Activated T-helper 1 cell treated with anti-CD3 and anti-CD28 coated beads, Interleukin-12 subunit alpha, Interleukin-12 subunit beta, Interleukin-2, Interleukin-4 antibody, amounts not matched to agents 30 ng/mL and 10 ng/mL and 1 ng/mL, durations not matched to agents 14 hours and 24 hours and 36 hours (primary cell): ENCODE data around the gene THSD4. TPM values are rescaled to one million over a fixed set of nuclear protein-coding genes. Genes with fewer than 3 reads are reported as not detected.

Experiments
- DNase-seq: peaks from one replicate; pipeline ENCODE4 v3.0.0; 2021; ENCODE audit warnings: low spot score
- H3K27ac Mint-ChIP-seq: one replicate; pipeline ENCODE4 v1.8.0; 2021; ENCODE audit warnings: mild to moderate bottlenecking, mixed read lengths
- H3K27me3 Mint-ChIP-seq: one replicate; pipeline ENCODE4 v1.8.0; 2022; ENCODE audit warnings: mild to moderate bottlenecking, moderate library complexity, mixed read lengths; ENCODE audit not compliant: insufficient read depth
- H3K36me3 Mint-ChIP-seq: one replicate; pipeline ENCODE4 v1.8.0; 2021; ENCODE audit warnings: low read depth, mixed read lengths
- H3K4me1 Mint-ChIP-seq: one replicate; pipeline ENCODE4 v1.8.0; 2021; ENCODE audit warnings: low read depth, mixed read lengths
- H3K4me3 Mint-ChIP-seq: one replicate; pipeline ENCODE4 v1.8.0; 2021; ENCODE audit warnings: mild to moderate bottlenecking, moderate library complexity, mixed read lengths
- H3K9me3 Mint-ChIP-seq: one replicate; pipeline ENCODE4 v1.8.0; 2021; ENCODE audit warnings: mixed read lengths
- intact Hi-C: fragments of 100-400 bp; cut with micrococcal nuclease; formaldehyde crosslinking; loops from one replicate; pipeline ENCODE4 v1.15.1; 2024
- total RNA-seq: library from RNA; stranded (reverse); gene quantifications from 2 replicates; pipeline ENCODE4 v1.2.3, GENCODE V29; 2022

The THSD4 gene
- total RNA-seq, 1 donor from 2014 or later = not detected

- Mint-ChIP-seq H3K4me1 (peaks cover 6% of the 10 kb centered on the region), H3K9me3 (no peaks in the 10 kb centered on the region), H3K27me3 (peaks cover 2% of the 10 kb centered on the region)
These were observed 223.0 kb downstream of the THSD4 start for GRCh38 chr15:71338265-71338664.

GRCh38 chr15:71338827-71339542 is 223.7 kb downstream of the THSD4 start:
- no peak overlapping the region for H3K27ac Mint-ChIP-seq
- H3K27me3 Mint-ChIP-seq = peaks cover 2% of the 10 kb centered on the region
- no peak overlapping the region for H3K4me3 Mint-ChIP-seq
- H3K36me3 Mint-ChIP-seq = no peaks in the 10 kb centered on the region
- no peaks in the 10 kb centered on the region for H3K9me3 Mint-ChIP-seq
- intact Hi-C loops = no loop called here
- no peak for DNase-seq
- peaks cover 2% of the 10 kb centered on the region for H3K4me1 Mint-ChIP-seq

More at GRCh38 chr15:71338265-71338664, 223.0 kb downstream of the THSD4 start:
- intact Hi-C loops = no loop called here
- DNase-seq = no peak
- H3K36me3 Mint-ChIP-seq = no peaks in the 10 kb centered on the region
- no peak overlapping the region for H3K4me3 Mint-ChIP-seq
- H3K27ac Mint-ChIP-seq = no peak overlapping the region

GRCh38 chr15:71341811-71342550 is 226.7 kb downstream of the THSD4 start:
- DNase-seq = no peak
- Mint-ChIP-seq H3K36me3 (no peaks in the 10 kb centered on the region), H3K9me3 (no peaks in the 10 kb centered on the region), H3K4me1 (no peaks in the 10 kb centered on the region), H3K4me3 (no peak overlapping the region), H3K27ac (no peak overlapping the region), H3K27me3 (peaks cover 2% of the 10 kb centered on the region)
- intact Hi-C loops = no loop called here

- H3K9me3 Mint-ChIP-seq = no peaks in the 10 kb centered on the region
- no peaks in the 10 kb centered on the region for H3K4me1 Mint-ChIP-seq
- H3K27me3 Mint-ChIP-seq = peaks cover 2% of the 10 kb centered on the region
- no peak overlapping the region for H3K4me3 Mint-ChIP-seq
- H3K27ac Mint-ChIP-seq = no peak overlapping the region
- intact Hi-C loops = no loop called here
- no peak for DNase-seq
- H3K36me3 Mint-ChIP-seq = no peaks in the 10 kb centered on the region
These were observed 227.4 kb downstream of the THSD4 start for GRCh38 chr15:71342658-71343057.

- no peaks in the 10 kb centered on the region for H3K36me3 Mint-ChIP-seq
- no peak for DNase-seq
- H3K4me3 Mint-ChIP-seq = no peak overlapping the region
- intact Hi-C loops = no loop called here
- H3K4me1 Mint-ChIP-seq = no peaks in the 10 kb centered on the region
- H3K9me3 Mint-ChIP-seq = no peaks in the 10 kb centered on the region
- no peak overlapping the region for H3K27ac Mint-ChIP-seq
- peaks cover 5% of the 10 kb centered on the region for H3K27me3 Mint-ChIP-seq
These were observed 229.0 kb downstream of the THSD4 start for GRCh38 chr15:71344316-71344715.

- Mint-ChIP-seq H3K4me3 (no peak overlapping the region), H3K36me3 (no peaks in the 10 kb centered on the region), H3K27me3 (peaks cover 5% of the 10 kb centered on the region), H3K9me3 (no peaks in the 10 kb centered on the region), H3K4me1 (no peaks in the 10 kb centered on the region), H3K27ac (no peak overlapping the region)
- no peak for DNase-seq
- intact Hi-C loops = no loop called here
These were observed 229.9 kb downstream of the THSD4 start for GRCh38 chr15:71345186-71345585.

- Mint-ChIP-seq H3K27ac (no peak overlapping the region), H3K4me1 (no peaks in the 10 kb centered on the region), H3K9me3 (no peaks in the 10 kb centered on the region), H3K27me3 (peaks cover 5% of the 10 kb centered on the region), H3K36me3 (no peaks in the 10 kb centered on the region), H3K4me3 (no peak overlapping the region)
- intact Hi-C loops = no loop called here
- DNase-seq = no peak
These were observed 231.2 kb downstream of the THSD4 start for GRCh38 chr15:71346464-71346863.

- no peak for DNase-seq
- no peaks in the 10 kb centered on the region for H3K36me3 Mint-ChIP-seq
- intact Hi-C loops = no loop called here
- peaks cover 5% of the 10 kb centered on the region for H3K27me3 Mint-ChIP-seq
- H3K9me3 Mint-ChIP-seq = no peaks in the 10 kb centered on the region
- no peak overlapping the region for H3K4me3 Mint-ChIP-seq
- H3K27ac Mint-ChIP-seq = no peak overlapping the region
- no peaks in the 10 kb centered on the region for H3K4me1 Mint-ChIP-seq
These were observed 233.3 kb downstream of the THSD4 start for GRCh38 chr15:71348597-71348996.

GRCh38 chr15:71349336-71349735 is 234.1 kb downstream of the THSD4 start:
- intact Hi-C loops = no loop called here
- H3K36me3 Mint-ChIP-seq = no peaks in the 10 kb centered on the region
- no peak overlapping the region for H3K27ac Mint-ChIP-seq

GRCh38 chr15:71349736-71350526 is 234.7 kb downstream of the THSD4 start:
- Mint-ChIP-seq H3K27ac (no peak overlapping the region), H3K36me3 (no peaks in the 10 kb centered on the region), H3K27me3 (peaks cover 5% of the 10 kb centered on the region), H3K4me3 (no peak overlapping the region), H3K4me1 (no peaks in the 10 kb centered on the region), H3K9me3 (no peaks in the 10 kb centered on the region)
- no peak for DNase-seq
- intact Hi-C loops = no loop called here

More at GRCh38 chr15:71349336-71349735, 234.1 kb downstream of the THSD4 start:
- Mint-ChIP-seq H3K27me3 (peaks cover 5% of the 10 kb centered on the region), H3K9me3 (no peaks in the 10 kb centered on the region), H3K4me1 (no peaks in the 10 kb centered on the region), H3K4me3 (no peak overlapping the region)
- no peak for DNase-seq

- DNase-seq = no peak
- H3K36me3 Mint-ChIP-seq = no peaks in the 10 kb centered on the region
- intact Hi-C loops = no loop called here
- peaks cover 5% of the 10 kb centered on the region for H3K27me3 Mint-ChIP-seq
- no peaks in the 10 kb centered on the region for H3K9me3 Mint-ChIP-seq
- no peak overlapping the region for H3K27ac Mint-ChIP-seq
- no peak overlapping the region for H3K4me3 Mint-ChIP-seq
- H3K4me1 Mint-ChIP-seq = no peaks in the 10 kb centered on the region
These were observed 235.5 kb downstream of the THSD4 start for GRCh38 chr15:71350622-71351378.

- intact Hi-C loops = no loop called here
- no peaks in the 10 kb centered on the region for H3K9me3 Mint-ChIP-seq
- no peak overlapping the region for H3K27ac Mint-ChIP-seq
These were observed 236.9 kb downstream of the THSD4 start for GRCh38 chr15:71352125-71352524.

More at GRCh38 chr15:71352125-71352524, 236.9 kb downstream of the THSD4 start:
- DNase-seq = no peak
- no peaks in the 10 kb centered on the region for H3K4me1 Mint-ChIP-seq
- H3K4me3 Mint-ChIP-seq = no peak overlapping the region
- H3K27me3 Mint-ChIP-seq = peaks cover 7% of the 10 kb centered on the region
- H3K36me3 Mint-ChIP-seq = no peaks in the 10 kb centered on the region
